MM.1S (cell line): ENCODE measurements around the gene MPST.
"Not testable (repeated sequence)": the region's sequence is repeated elsewhere in the genome, so short reads cannot be mapped to it uniquely, and the experiment has no call there.

Experiments used
- DNase-seq: peaks from one replicate; pipeline ENCODE4 v3.0.0-alpha.2; 2015
- H2AFZ ChIP-seq: fragments of 300-600 bp; sonication (generic); 2 replicates; pipeline ENCODE4 v1.6.0; 2016; ENCODE audit warnings: antibody characterized with exemption, low read length
- H3F3A ChIP-seq: fragments of 300-600 bp; sonication (generic); 2 replicates; pipeline ENCODE4 v1.6.1; 2016; ENCODE audit warnings: mild to moderate bottlenecking, antibody characterized with exemption, low read length, moderate library complexity, mixed read lengths; ENCODE audit not compliant: insufficient read depth
- H3K27ac ChIP-seq: fragments of 300-600 bp; sonication (generic); 2 replicates; pipeline ENCODE4 v1.5.1; 2016; ENCODE audit warnings: mild to moderate bottlenecking, low read length
- H3K27me3 ChIP-seq: fragments of 300-600 bp; sonication (generic); replicated peaks from 2 replicates; pipeline ENCODE4 v1.6.0; 2016; ENCODE audit warnings: low read length; ENCODE audit not compliant: insufficient read depth
- H3K36me3 ChIP-seq: fragments of 300-600 bp; sonication (generic); replicated peaks from 2 replicates; pipeline ENCODE4 v1.6.1; 2016; ENCODE audit warnings: mild to moderate bottlenecking, low read length, mixed read lengths; ENCODE audit not compliant: insufficient read depth
- H3K4me1 ChIP-seq: fragments of 300-600 bp; sonication (generic); 2 replicates; pipeline ENCODE4 v1.6.1; 2016; ENCODE audit warnings: low read length, mixed read lengths
- H3K4me2 ChIP-seq: fragments of 300-600 bp; sonication (generic); 2 replicates; pipeline ENCODE4 v1.6.0; 2016; ENCODE audit warnings: low read depth, low read length
- H3K4me3 ChIP-seq: fragments of 300-600 bp; sonication (generic); 2 replicates; pipeline ENCODE4 v1.5.1; 2016; ENCODE audit warnings: low read length, mixed read lengths
- H3K79me2 ChIP-seq: fragments of 300-600 bp; sonication (generic); 2 replicates; pipeline ENCODE4 v1.6.1; 2016; ENCODE audit warnings: mixed run types, low read length, mixed read lengths
- H3K9ac ChIP-seq: fragments of 300-600 bp; sonication (generic); 2 replicates; pipeline ENCODE4 v1.6.1; 2016; ENCODE audit warnings: low read length, mixed read lengths
- H3K9me2 ChIP-seq: fragments of 300-600 bp; sonication (generic); replicated peaks from 2 replicates; pipeline ENCODE4 v1.6.1; 2016; ENCODE audit warnings: mild to moderate bottlenecking, low read length, mixed read lengths; ENCODE audit not compliant: insufficient read depth
- H3K9me3 ChIP-seq: fragments of 300-600 bp; sonication (generic); replicated peaks from 2 replicates; pipeline ENCODE4 v1.6.1; 2016; ENCODE audit warnings: mild to moderate bottlenecking, low read length, mixed read lengths; ENCODE audit not compliant: insufficient read depth
- H4K20me1 ChIP-seq: fragments of 300-600 bp; sonication (generic); 2 replicates; pipeline ENCODE4 v1.6.1; 2016; ENCODE audit warnings: mild to moderate bottlenecking, low read length, moderate library complexity, mixed read lengths; ENCODE audit not compliant: insufficient read depth
- CTCF ChIP-seq: fragments of 300-600 bp; sonication (generic); IDR thresholded peaks from 2 replicates; pipeline ENCODE4 v1.5.1; 2016; ENCODE audit warnings: antibody characterized with exemption, low read length, mixed read lengths
- EZH2 ChIP-seq: fragments of 300-600 bp; sonication (generic); optimal IDR thresholded peaks from 2 replicates; pipeline ENCODE3; 2017; ENCODE audit warnings: low read depth, mild to moderate bottlenecking, antibody characterized with exemption, low read length, mixed read lengths
- EZH2phosphoT487 ChIP-seq: fragments of 300-600 bp; sonication (generic); IDR thresholded peaks from 2 replicates; pipeline ENCODE4 v1.6.1; 2018; ENCODE audit warnings: antibody characterized with exemption, low read length

The MPST gene

GRCh38 chr22:37070744-37071143, 51.2 kb downstream of the MPST start:
- Histone ChIP-seq H3K9me2 (no peaks in the 10 kb centered on the region), H3K27ac (no peak overlapping the region), H3K9ac (no peak overlapping the region), H3K4me1 (no peaks in the 10 kb centered on the region), H3K9me3 (no peaks in the 10 kb centered on the region), H4K20me1 (no peaks in the 10 kb centered on the region), H3F3A (no peaks in the 10 kb centered on the region), H3K79me2 (no peaks in the 10 kb centered on the region), H2AFZ (no peak overlapping the region), H3K36me3 (no peaks in the 10 kb centered on the region), H3K27me3 (peaks cover 85% of the 10 kb centered on the region), H3K4me3 (no peak overlapping the region), H3K4me2 (no peak overlapping the region)
- TF ChIP-seq EZH2phosphoT487 (no peak), CTCF (no peak), EZH2 (no peak)
- DNase-seq = no peak

GRCh38 chr22:37071850-37072592, 52.5 kb downstream of the MPST start:
- H3K27ac ChIP-seq, H3K9me2 ChIP-seq, DNase-seq, H2AFZ ChIP-seq, H3K4me1 ChIP-seq, H3K9me3 ChIP-seq, H3F3A ChIP-seq, H4K20me1 ChIP-seq, H3K4me3 ChIP-seq, H3K36me3 ChIP-seq, H3K79me2 ChIP-seq, H3K9ac ChIP-seq, H3K4me2 ChIP-seq: not testable (repeated sequence)
- peaks cover 85% of the 10 kb centered on the region for H3K27me3 ChIP-seq

GRCh38 chr22:37072673-37073072, 53.1 kb downstream of the MPST start:
- Histone ChIP-seq H4K20me1 (no peaks in the 10 kb centered on the region), H3K4me3 (no peak overlapping the region), H3K27me3 (peaks cover 84% of the 10 kb centered on the region), H3K9me3 (no peaks in the 10 kb centered on the region), H3K36me3 (no peaks in the 10 kb centered on the region), H3K9ac (no peak overlapping the region), H2AFZ (no peak overlapping the region), H3K27ac (no peak overlapping the region), H3K9me2 (no peaks in the 10 kb centered on the region), H3K4me2 (no peak overlapping the region), H3F3A (no peaks in the 10 kb centered on the region), H3K4me1 (no peaks in the 10 kb centered on the region), H3K79me2 (no peaks in the 10 kb centered on the region)
- DNase-seq = no peak
- TF ChIP-seq CTCF (no peak), EZH2 (no peak), EZH2phosphoT487 (no peak)

GRCh38 chr22:37074537-37074936, 55.0 kb downstream of the MPST start:
- Histone ChIP-seq H3K9me3 (no peaks in the 10 kb centered on the region), H3K4me2 (no peak overlapping the region), H3K4me1 (no peaks in the 10 kb centered on the region), H2AFZ (no peak overlapping the region), H3F3A (no peaks in the 10 kb centered on the region), H3K27me3 (peaks cover 81% of the 10 kb centered on the region), H3K36me3 (no peaks in the 10 kb centered on the region), H3K9me2 (no peaks in the 10 kb centered on the region), H4K20me1 (no peaks in the 10 kb centered on the region), H3K4me3 (no peak overlapping the region), H3K79me2 (no peaks in the 10 kb centered on the region), H3K9ac (no peak overlapping the region), H3K27ac (no peak overlapping the region)
- no peak for TF ChIP-seq EZH2
- TF ChIP-seq EZH2phosphoT487 = no peak
- TF ChIP-seq CTCF = no peak
- DNase-seq = no peak
